Measurements from ENCODE around the gene GBP2.

The GBP2 gene

DNA sequence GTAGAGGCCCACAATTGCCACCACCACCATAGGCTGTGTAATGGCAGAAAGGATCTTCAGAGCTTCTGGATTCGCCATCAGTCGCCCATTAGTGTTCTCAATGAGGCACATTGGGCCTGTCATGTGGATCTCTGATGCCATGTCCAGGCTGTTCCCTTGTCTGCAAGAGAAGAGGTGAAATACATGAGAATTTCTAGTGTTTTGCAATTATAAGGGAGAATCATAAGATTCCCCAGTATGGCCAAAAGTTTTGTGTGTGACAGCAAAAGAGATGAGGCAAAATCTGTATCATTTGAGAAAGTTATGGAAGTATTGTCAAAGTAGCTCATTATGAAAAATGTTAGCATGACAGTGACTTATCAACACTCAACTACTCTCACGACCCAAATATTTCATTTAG is 62.8 kb downstream of the GBP2 start:
- TF ChIP-seq CTCF (IDR thresholded peaks at IDR 0.05; ENCODE audit: low read depth, low read length): no peak
- peak overlapping the region; percentile 77 for H3K4me3 ChIP-seq (ENCODE audit: low read depth, low read length)

DNA sequence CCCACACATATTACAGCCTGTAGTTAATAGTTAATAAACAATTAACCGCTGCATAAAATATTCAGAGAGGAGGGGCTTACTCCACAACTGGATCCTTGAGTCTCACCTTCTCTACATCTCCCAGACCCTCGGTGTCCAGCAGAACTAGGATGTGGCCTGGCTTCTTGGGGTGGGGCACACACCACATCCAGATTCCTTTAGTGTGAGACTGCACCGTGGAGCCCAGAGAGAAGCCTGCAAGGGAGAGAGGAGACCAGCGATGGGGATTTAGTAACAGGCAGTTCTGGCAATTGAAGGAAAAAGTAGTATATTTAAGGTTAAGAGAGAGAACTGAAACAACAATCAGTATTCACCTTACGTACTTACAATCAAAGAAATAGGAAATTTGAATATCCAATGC is 65.8 kb downstream of the GBP2 start:
- no peak for TF ChIP-seq CTCF (IDR thresholded peaks at IDR 0.05; ENCODE audit: low read depth, low read length)
- H3K4me3 ChIP-seq (ENCODE audit: low read depth, low read length): no peak overlapping the region
